NCI-H524 treated with DMSO at 0.1 percent for 48 hours (cell line): ENCODE data around the gene CHGA.

Experiments used
- DNase-seq: peaks from one replicate; lab custom pipeline; 2025; lab: John Stamatoyannopoulos, UW

Gene CHGA

DNA sequence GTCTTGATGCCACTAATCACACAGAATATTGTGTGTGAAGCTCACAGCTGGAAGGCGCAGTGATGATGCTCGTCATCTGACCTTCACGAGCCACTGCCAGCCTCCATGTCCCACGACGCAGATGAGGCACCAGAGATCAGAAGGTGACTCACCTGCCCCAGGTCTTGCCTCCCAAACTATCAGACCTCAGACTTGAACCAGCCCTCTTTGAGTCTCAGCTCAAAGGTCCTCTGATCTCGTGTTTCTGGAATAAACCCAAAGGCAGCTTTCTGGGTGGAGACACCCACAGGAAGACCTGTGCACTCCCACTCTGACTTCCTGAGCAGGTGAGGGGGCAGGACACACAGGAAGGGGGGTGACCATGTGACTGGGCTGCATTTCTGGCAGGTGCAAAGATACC is 19.6 kb upstream of the CHGA start:
- no peak for DNase-seq

DNA sequence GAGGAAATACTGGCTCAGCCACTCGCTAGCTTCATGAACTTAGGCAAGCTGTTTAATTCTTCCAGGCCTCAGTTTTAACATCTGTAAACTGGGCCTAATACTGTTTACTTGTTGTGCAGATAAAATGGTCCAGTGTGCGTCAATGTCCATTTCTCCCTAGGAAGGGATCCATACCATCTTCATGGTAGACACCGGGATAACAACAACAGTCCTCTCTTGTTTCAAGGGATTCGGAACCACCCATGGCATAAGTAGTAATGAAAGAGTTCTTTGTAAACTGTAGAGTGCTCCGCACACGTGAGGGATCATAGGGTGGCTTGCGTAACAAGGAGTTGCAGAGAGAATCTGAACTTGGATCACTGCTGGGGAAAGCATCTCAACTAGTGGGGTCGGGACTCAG is 17.3 kb upstream of the CHGA start:
- no peak for DNase-seq

DNA sequence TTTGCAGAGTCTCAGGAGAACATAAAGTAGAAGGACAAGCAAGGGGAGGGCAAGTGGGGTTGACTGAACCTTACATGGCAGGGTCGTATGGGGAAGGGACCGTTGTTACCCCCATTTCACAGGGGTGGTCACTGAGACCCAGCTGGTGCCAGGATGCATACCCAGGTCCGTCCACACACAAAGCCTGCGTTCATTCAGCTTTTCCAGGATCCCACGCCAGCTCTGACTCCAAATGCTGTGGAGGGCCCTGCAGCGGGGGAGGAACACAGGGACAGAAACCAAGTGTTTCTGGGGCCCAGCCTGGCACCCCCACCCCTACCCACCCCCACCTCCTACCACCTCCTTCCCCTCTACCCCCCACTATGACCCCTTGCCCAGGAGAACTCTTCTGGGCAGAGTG is 16.5 kb upstream of the CHGA start:
- no peak for DNase-seq

DNA sequence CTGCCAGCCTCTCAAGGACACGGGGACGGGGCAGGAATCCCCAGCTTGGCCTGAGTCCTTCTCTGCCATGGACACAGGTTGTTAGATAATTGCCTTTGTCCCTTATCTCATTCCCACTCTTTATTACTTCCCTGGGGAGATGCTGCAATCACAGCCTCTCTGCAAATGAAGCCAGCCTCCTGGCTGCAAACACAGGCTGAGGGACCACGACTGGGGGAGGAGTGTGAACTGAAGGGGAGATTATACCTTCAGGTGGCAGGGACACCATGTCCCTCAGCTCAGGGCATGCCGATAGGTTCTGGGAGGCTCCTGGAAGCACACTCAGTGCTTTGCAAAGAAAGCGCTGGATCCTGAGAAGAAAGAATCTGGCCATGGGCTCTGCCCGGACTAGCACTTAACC is 16.1 kb upstream of the CHGA start:
- no peak for DNase-seq

DNA sequence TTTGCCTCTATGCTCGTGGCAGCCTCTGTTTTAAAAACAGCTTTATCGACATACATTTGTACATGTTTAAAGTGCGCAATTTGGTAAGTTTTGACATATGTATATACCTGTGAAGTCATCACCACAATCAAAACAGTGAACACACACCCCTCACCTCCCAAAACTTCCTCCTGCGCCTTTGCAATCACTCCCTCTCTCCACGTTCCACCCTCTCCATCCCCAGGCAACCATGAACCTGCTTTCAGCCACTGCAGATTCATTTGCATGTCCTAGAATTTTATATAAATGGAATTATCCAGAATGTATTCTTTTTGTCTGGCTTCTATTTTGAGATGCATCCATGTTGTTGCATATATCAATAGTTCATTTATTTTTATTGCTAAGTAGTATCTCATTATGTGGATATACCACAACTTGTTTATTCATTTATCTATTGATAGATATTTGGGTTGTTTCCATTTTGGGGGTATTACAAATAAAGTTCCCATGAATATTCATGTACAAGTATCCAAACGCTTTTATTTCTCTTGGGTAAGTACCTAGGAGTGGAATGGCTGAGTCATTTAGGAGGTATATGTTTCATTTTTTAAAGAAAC is 15.5 kb upstream of the CHGA start:
- no peak for DNase-seq

DNA sequence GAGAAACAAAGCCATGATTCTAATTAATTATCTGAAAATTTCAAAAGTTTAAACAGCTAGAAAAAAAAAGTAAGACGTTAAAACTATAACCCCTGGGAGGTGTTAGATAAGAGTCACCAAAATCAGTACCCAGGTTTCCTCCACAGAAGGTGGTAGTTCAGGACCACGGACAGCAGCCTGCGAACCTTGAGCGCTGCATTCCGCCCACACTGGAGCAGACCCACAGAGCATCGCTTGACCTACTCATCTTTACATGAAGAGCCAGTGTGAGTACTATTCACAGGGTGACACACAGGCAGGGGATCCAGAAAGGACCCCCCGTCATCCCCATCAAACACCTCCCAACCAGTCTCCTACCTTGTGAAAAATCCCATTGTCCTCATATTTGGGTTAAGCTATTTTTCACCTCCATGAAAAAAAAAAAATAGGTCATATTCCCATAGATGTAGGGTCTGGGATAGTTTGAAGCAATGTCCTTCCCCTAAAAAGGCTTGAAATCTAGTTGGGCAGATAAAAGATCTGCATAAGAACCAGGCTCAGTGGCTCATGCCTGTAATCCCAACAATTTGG is 8.8 kb upstream of the CHGA start:
- no peak for DNase-seq

DNA sequence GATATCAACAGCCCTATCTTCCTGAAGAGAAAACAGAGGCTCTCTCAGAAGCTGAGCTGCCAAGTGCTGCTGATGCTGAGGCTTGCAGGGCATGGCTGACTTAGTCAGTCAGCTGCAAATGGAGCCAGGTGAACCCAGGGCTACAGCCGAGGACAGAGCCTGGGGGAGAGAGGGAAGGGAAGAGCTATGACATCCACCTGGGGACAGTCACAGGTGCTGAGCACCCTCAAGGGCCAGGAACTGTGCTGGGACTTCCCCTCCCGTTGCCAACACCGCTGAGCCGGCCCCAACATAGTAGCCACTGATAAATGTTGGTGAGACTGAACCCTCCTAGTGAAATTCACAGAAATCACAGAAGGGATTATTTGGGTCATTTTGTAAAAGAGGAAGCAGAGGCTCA is 6.7 kb upstream of the CHGA start:
- DNase-seq = no peak

DNA sequence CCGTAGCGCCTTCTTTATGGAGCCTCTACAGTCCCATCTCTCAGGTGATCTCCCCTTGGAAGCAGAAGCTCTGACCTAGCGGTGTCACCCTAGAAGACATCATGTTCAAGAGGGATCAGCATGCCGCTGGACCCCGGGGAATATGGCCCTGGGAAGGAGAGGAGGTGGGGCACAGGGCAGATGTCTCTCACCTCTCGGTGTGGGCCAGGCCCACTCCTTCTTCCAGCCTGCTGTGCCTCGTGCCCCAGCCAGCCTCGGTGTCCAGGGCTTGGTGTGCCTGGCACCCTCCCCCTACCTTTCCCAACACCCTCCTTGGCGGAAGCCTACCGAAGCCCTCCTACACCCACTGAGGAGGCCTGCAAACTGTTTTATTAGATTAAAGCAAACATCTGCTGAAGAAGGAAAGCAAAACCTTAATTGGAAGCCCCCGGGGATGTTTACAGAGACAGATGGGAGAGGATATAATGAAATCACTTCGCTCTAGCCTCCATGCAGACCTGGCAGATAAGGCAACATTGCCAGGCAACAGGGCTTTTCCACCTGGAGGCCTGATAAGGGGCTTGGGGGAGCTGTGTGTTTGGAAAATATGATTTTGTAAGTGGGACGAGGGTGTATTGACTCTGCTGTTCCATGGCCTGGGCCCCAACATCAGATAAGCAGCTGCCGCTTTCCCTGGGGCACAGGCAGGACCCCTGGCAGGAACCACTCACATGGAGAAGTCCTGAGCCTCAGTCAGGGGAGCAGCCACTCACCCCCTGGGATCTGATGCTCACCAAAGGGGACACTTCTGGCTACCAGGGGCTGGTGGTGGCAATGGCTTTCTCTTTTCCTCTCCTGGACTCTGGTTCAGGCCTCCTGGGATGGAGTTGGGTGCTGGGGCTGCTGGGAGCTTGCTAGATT is 5.7 kb upstream of the CHGA start:
- peak; percentile 96 for DNase-seq

DNA sequence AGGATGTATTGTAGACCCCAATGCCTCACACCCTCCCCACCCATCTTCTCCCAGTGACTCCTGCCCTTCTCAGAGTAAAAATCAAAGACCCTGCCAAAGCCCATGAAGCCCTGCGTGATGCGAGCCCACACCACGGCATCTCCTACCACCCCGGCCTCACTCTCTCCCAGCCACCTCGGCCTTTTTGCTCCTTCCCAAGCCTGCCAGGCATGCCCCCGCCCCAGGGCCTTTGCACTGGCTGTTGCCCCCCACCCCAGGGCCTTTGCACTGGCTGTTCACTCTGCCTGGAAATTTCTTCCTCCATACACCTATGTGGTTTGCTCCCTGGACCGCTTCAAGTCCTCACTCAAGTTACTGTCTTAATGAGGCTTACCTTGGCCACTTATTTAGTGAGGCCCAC is 5.0 kb upstream of the CHGA start:
- no peak for DNase-seq

DNA sequence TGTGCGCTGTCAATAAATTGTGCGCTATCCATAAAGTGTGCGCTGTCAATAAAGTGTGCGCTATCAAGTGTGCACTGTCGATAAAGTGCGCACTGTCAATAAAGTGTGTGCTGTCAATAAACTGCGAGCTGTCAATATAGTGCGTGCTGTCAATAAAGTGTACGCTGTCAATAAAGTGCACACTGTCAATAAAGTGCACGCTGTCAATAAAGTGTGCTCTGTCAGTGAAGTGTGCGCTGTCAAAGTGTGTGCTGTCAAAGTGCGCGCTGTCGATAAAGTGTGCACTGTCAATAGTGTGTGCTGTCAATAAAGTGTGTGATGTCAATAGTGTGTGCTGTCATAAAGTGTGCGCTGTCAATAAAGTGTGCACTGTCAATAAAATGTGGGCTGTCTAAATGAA is 2.9 kb upstream of the CHGA start:
- no peak for DNase-seq

DNA sequence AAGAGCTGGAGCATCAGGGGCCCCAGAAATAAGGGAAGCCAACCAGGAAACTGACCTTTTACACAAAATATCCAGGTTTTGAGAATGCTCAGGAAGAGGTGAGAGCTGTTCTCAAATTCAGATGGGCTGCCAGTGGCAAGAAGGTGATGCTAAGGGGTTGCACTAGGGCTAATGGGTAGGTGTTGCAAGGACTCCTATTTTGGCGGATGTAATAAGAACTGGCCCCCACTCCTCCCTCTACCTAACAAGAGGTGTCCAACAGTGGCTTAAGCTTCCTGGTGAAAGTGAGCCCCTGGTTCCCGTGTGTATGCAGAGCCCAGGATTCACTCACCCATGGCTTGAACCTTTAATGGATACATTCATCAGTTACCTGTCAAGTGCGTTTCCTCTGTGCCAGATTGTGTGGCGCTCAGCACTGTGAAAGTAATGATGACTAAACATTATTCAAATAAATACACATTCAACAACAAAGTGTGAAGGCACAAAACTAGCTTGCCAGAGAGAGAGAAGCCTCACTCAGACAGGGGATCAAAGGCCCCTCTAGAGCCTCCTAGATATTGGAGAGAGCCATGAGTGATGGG is 705 bp upstream of the CHGA start:
- DNase-seq = no peak

DNA sequence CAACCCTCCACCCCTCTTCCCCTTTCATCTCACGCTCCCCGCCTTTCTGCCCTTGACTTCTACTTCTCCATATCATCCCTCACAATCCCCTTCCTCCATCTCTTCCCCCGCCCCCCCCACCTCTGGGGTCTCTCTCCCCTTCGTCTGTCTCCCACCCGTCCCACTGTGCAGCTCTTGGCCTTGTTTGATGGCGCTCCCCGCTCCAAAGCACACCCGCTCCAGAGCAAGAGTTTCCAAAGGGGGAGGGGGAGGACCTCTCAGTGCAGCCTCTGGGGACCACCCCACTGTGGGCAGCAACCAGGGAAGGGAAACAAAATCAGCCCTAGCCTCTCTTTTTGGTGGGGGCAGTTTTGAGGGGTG is 774 bp downstream of the CHGA start:
- no peak for DNase-seq

DNA sequence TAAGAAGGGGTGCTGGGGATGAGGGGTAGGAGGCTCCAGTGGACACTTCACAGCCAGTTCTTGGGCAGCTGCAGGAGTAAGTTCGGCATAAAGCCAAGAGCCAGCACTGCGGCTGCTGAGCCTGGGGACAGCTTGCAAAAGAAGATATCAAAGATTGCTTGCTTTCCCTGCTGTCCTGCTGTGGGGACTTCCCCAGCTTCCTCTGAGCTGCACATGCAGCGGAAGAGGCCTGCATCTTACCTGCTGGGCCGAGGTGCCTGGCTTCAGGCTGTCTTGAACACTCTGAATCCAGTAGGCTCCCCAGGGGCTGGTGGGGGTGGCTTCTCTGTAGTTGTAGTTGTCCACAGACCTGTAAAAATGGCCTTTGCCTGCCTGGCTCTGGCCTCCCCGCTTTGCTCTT is 1.3 kb downstream of the CHGA start:
- DNase-seq = no peak

DNA sequence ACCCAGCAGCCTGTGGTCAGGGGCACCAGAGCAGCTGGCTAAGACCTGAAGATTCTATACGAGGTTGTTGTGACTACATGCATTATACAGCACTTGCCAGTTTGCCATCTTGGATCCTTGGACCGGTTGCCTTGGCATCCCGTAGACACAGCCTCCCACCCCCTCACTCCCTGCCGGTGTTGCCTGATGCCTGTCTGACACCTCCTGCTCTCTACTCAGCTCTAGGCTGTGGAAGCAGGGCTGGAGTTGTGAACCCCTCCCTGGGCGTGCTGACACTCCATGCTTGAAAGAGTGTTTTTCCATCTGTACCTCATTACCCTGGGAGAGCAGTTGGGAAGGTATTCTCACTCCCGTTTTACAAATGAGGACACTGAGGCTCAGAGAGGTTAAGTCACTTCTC is 2.5 kb downstream of the CHGA start:
- no peak for DNase-seq

DNA sequence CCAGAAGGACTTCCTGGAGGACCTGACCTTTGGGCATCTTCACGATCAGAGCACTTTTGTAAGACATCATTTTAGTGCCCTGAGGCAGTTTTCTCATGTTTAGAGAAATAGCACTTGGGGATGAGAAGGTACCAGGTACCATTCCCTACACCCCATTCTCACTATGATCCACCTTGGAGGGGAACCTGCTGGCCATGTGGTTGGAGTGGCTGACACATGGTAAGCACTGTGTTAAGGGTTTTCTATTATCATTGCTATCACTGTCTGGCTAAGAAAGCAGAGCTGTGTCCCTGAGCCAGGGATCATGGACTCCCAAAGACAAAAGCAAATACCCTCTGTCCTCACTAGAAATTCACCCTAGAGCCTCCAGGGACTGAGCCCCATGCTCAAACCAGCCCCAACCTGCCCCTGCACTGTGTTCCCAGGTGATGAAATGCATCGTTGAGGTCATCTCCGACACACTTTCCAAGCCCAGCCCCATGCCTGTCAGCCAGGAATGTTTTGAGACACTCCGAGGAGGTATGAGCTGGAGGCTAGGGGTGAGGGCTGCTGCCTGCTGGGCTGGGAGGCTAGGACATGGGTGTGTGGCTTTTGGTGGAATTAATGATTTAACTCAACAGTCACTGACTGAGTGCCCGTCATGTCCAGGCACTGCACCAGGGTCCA is 3.4 kb downstream of the CHGA start:
- no peak for DNase-seq

DNA sequence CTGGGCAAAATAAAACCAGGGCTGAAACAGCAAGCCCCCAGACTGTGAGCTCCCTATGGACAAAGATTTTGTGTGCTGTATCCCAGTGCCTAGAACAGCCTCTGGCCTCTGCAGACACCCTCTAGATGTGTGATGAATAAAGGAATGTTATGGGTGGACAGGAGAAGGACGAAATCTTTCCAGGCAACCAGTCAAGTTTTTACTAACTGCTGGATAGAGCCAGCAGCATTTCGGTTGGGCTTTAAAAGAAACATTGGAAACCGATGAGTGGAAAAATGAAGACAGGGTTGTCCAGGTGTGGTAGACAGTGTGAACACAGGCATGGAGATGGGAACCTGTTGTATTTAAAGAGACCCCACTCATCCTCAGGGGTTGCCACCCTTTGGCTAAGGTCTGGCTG is 4.0 kb downstream of the CHGA start:
- no peak for DNase-seq

DNA sequence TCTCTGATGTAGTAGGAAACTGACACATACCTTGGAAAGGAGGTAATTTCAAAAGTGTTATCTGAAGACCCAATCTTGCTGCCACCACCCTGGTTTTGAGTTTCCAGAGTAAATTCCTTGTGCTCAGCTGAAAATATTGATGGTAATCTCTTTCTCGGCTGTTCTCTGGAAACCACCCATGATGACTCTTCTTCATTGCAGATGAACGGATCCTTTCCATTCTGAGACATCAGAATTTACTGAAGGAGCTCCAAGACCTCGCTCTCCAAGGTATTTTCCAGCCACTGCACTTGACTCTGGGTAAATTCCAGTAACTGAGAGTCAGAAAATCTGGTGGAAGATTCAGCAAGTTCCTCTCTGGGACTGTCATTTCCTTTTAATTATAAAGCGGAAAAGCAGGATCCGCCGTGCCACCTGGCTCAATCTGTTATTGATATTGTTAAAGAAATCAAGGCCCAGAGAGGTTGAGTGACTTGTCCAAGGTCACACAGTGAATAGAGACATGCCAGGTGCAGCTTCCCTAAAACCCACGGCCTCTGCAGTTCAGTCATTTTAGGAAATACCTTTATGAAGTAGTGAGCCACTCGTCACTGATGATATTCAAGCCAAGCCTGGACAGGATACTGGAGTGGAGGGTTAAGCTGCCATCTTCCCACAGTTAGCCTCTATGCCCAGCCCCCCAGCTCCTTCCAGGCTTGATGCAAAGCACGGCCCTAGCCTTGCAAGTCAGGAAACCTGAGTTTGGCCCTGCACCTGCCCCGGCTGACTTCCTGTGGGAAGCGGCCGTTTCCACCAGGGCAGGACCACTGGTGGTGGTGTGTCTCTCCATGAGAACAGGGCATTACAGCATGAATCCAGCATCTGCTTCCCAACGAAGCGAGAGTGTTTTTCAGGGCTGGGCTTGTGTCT is 4.7 kb downstream of the CHGA start:
- DNase-seq = no peak

DNA sequence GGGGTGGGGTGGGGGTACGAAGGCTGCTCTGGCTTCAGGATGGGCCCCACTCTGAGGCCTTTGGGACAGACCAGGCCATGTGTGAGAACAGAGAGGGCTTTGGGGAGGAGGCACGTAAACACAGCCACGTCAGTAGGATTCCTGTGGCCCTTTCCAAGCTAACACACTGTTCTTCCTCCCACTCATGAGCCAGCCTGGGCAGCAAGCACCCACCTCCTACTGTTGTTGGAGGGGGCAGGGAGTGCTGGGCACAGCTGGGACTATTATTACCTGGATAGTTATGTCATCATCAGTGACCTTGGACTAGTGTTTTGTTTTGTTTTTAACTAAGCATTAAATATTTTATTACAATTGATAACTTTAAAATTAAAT is 5.3 kb downstream of the CHGA start:
- no peak for DNase-seq

DNA sequence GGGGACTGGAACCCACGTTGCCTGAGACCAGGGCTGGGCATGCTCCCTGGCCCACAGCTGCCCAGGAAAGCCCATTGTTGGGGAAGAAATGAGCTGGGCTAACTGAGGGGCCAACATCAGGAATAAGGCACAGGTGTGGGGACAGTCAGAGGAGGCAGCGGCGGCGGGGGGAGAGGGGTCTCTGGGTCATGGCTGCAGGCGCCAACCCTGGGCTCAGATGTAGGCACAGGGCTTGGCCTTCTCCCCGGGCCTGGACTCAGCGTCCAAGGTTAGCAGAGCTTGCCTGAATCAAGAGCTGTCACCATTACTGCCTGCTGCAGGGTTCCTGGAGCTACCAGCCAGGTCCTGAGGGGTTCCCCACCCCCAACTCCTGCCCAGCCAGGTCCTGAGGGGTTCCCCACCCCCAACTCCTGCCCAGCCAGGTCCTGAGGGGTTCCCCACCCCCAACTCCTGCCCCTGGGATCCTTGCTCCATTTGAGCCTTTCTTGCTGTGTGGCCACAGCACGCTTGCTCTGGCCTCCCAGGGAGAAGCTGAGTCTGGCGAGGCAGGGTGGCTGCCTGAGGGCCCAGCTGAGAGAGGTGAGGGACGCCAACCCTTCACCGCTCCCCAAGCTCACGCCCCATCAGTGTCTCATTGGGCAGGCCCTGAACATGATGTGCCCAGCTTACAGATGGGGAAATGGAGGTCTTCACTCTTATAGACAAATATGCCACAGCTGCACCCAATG is 6.2 kb downstream of the CHGA start:
- DNase-seq = no peak

DNA sequence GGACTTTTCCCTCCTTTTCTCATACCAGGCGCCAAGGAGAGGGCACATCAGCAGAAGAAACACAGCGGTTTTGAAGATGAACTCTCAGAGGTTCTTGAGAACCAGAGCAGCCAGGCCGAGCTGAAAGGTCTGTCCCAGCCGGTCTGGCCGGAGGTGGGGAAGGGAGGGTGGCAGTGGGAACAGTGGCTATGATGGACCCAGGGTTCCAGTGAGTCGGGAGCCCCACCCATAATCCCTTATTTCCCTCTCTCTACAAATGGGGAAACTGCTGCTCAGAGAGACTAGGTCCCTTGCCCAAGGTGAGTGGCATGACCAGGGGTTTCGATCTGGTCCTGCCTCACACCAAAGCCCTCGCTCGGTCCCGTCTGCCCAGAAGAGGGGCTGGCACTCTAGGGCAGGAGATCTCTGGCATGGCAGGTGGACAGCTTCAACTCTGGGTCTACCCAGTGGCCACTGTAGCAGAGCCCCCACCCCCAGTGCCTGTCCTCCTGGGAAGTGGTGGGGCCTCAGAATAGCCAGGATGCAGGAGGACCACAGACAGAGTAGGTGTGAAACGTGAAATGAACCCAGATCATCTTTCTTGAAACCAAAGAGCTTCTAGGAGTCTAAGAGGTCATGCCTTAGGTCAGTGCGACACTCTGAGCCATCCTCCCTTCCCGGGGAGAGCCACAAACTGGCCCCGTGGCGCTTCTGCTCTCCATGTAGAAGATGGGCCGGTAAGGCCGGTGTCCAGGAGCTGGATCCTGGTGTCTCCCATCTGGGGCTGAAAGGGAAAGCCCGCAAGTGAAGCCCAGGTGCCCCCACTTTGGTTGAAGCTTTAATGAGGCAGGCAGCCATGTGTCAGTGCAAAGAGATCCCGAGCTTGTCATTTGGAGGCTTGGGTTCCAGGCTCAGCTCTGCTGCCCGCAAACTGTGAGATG is 7.0 kb downstream of the CHGA start:
- no peak for DNase-seq
